ENCODE data around the gene TTYH3. TPM values are rescaled to one million over a fixed set of nuclear protein-coding genes. Genes with fewer than 3 reads are reported as not detected.

TTYH3 gene
- polyA plus RNA-seq, 1 donor (not counting 4 experiments of a cell fraction or from before 2014, with no cell fraction given) = 8.5 TPM

- peaks cover 9 to 25% of the 10 kb centered on the region in 2 experiments for H3K36me3 ChIP-seq (ENCODE audit: control insufficient read depth in 2 of 2, extremely low read depth in 1 of 2, insufficient read depth in 2 of 2, low read length in 2 of 2)
- no peaks in the 10 kb centered on the region for H3K9me1 ChIP-seq (ENCODE audit: control insufficient read depth, extremely low read depth, insufficient read depth, low read length)
- FAIRE-seq = no peak
- TF ChIP-seq CTCF (optimal IDR thresholded peaks at IDR 0.05 in 1 of 3, IDR thresholded peaks at IDR 0.05 in 1 of 3, conservative IDR thresholded peaks at IDR 0.05 in 1 of 3; ENCODE audit: extremely low read depth in 1 of 3, insufficient read depth in 2 of 3, low read length in 3 of 3) (no peak), EZH2 (IDR thresholded peaks at IDR 0.05; ENCODE audit: low read length) (no peak)
- H3K4me1 ChIP-seq (ENCODE audit: control insufficient read depth, extremely low read depth, insufficient read depth, low read length) = no peaks in the 10 kb centered on the region
- no peaks in the 10 kb centered on the region for H3K79me2 ChIP-seq (ENCODE audit: control insufficient read depth, insufficient read depth, low read length)
- H3K9me3 ChIP-seq (ENCODE audit: control insufficient read depth, low read depth, low read length) = no peaks in the 10 kb centered on the region
- no peak overlapping the region for H3K27ac ChIP-seq (ENCODE audit: control insufficient read depth, insufficient read depth, low read length)
- no peak overlapping the region for H3K9ac ChIP-seq (ENCODE audit: control insufficient read depth, extremely low read depth, insufficient read depth, low read length)
- dilution Hi-C loops (cut with MboI; ENCODE audit: extremely low pct_ligation_motif_present, low sequenced_read_pairs) = no loop called here
- DNase-seq (ENCODE audit: low read depth, low spot score) = no peak
- no peak overlapping the region for H2AFZ ChIP-seq (ENCODE audit: control insufficient read depth, low read length)
- H3K4me3 ChIP-seq (ENCODE audit: control insufficient read depth in 2 of 3, extremely low read depth in 1 of 3, insufficient read depth in 2 of 3, low read depth in 1 of 3, low read length in 3 of 3) = no peak overlapping the region
- H4K20me1 ChIP-seq (ENCODE audit: control insufficient read depth, extremely low read depth, insufficient read depth, low read length) = no peaks in the 10 kb centered on the region
- no peaks in the 10 kb centered on the region for H3K27me3 ChIP-seq (ENCODE audit: control insufficient read depth, extremely low read depth, insufficient read depth, low read length)
- H3K4me2 ChIP-seq (ENCODE audit: control insufficient read depth, extremely low read depth, insufficient read depth, low read depth, low read length) = no peak overlapping the region
Measured at GRCh38 chr7:2654059-2654458, 22.3 kb downstream of the TTYH3 start.

GRCh38 chr7:2655870-2656614, 24.3 kb downstream of the TTYH3 start:
- H2AFZ ChIP-seq (ENCODE audit: control insufficient read depth, low read length) = no peak overlapping the region
- DNase-seq (ENCODE audit: low read depth, low spot score) = no peak
- no peak overlapping the region for H3K27ac ChIP-seq (ENCODE audit: control insufficient read depth, insufficient read depth, low read length)
- H3K9me3 ChIP-seq (ENCODE audit: control insufficient read depth, low read depth, low read length) = no peaks in the 10 kb centered on the region
- H3K9ac ChIP-seq (ENCODE audit: control insufficient read depth, extremely low read depth, insufficient read depth, low read length) = no peak overlapping the region
- H3K4me2 ChIP-seq (ENCODE audit: control insufficient read depth, extremely low read depth, insufficient read depth, low read depth, low read length) = no peak overlapping the region
- no peak overlapping the region for H3K4me3 ChIP-seq (ENCODE audit: control insufficient read depth in 2 of 3, extremely low read depth in 1 of 3, insufficient read depth in 2 of 3, low read depth in 1 of 3, low read length in 3 of 3)
- no peaks in the 10 kb centered on the region for H4K20me1 ChIP-seq (ENCODE audit: control insufficient read depth, extremely low read depth, insufficient read depth, low read length)
- dilution Hi-C loops (cut with MboI; ENCODE audit: extremely low pct_ligation_motif_present, low sequenced_read_pairs) = no loop called here
- no peaks in the 10 kb centered on the region for H3K27me3 ChIP-seq (ENCODE audit: control insufficient read depth, extremely low read depth, insufficient read depth, low read length)
- peaks cover 3% of the 10 kb centered on the region for H3K4me1 ChIP-seq (ENCODE audit: control insufficient read depth, extremely low read depth, insufficient read depth, low read length)
- FAIRE-seq = no peak
- no peaks in the 10 kb centered on the region for H3K9me1 ChIP-seq (ENCODE audit: control insufficient read depth, extremely low read depth, insufficient read depth, low read length)
- TF ChIP-seq EZH2 (IDR thresholded peaks at IDR 0.05; ENCODE audit: low read length) (no peak), CTCF (optimal IDR thresholded peaks at IDR 0.05 in 1 of 3, IDR thresholded peaks at IDR 0.05 in 1 of 3, conservative IDR thresholded peaks at IDR 0.05 in 1 of 3; ENCODE audit: extremely low read depth in 1 of 3, insufficient read depth in 2 of 3, low read length in 3 of 3) (no peak)
- peaks cover 9 to 21% of the 10 kb centered on the region in 2 experiments for H3K36me3 ChIP-seq (ENCODE audit: control insufficient read depth in 2 of 2, extremely low read depth in 1 of 2, insufficient read depth in 2 of 2, low read length in 2 of 2)
- H3K79me2 ChIP-seq (ENCODE audit: control insufficient read depth, insufficient read depth, low read length) = no peaks in the 10 kb centered on the region
